Mesothelial cell of epicardium (in vitro differentiated cells): ENCODE measurements around the gene PTCH1. TPM values are rescaled to one million over a fixed set of nuclear protein-coding genes. Genes with fewer than 3 reads are reported as not detected.

Experiments
- DNase-seq, 2 experiments: peaks; one replicate each; pipeline ENCODE4 v3.0.0; 2021; ENCODE audit warnings: low spot score in 2 of 2; ENCODE audit not compliant: unreplicated experiment in 2 of 2
- H3K27ac Mint-ChIP-seq: 2 replicates; pipeline ENCODE4 v1.8.0; 2021; ENCODE audit warnings: mixed read lengths
- H3K27me3 Mint-ChIP-seq: 2 replicates; pipeline ENCODE4 v1.8.0; 2021; ENCODE audit warnings: low read depth, mixed read lengths
- H3K36me3 Mint-ChIP-seq: 2 replicates; pipeline ENCODE4 v1.8.0; 2021; ENCODE audit warnings: mixed read lengths
- H3K4me1 Mint-ChIP-seq: 2 replicates; pipeline ENCODE4 v1.8.0; 2021; ENCODE audit warnings: mixed read lengths
- H3K4me3 Mint-ChIP-seq: 2 replicates; pipeline ENCODE4 v1.8.0; 2021; ENCODE audit warnings: mild to moderate bottlenecking, moderate library complexity, mixed read lengths
- H3K9me3 Mint-ChIP-seq: 2 replicates; pipeline ENCODE4 v1.8.0; 2021; ENCODE audit warnings: mixed read lengths
- total RNA-seq: library from RNA; stranded (reverse); gene quantifications from 3 replicates; pipeline ENCODE4 v1.2.1, GENCODE V29; 2021
- TF ChIP-seq, protein P1 (sequence below): fragments of 200-600 bp; sonication (generic); IDR thresholded peaks from one replicate; pipeline ENCODE4 v1.5.0; 2021; ENCODE audit warnings: antibody characterized with exemption; ENCODE audit not compliant: unreplicated experiment

Gene PTCH1
- total RNA-seq, 1 donor from 2014 or later: 36.1 TPM

DNA sequence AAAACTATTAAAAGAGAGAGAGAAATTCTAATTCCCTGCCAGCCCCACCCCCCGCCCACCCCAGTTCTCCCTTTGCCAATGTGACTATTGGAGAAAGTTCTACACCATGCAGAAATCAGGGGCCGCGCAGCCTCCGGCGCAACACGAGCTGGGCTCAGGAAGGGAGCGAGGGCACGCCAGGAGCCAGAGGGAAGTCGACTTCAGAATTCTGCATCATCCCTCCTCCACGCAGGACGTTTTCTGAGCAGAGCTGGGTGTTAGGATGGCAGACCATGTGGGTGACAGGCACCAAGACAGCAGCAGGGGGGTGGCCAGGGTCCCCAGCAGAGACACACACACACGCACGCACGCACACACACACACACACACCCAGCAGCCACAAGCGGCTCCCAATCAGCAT lies 72.6 kb downstream of the PTCH1 start:
- Mint-ChIP-seq H3K27me3 (no peaks in the 10 kb centered on the region), H3K9me3 (no peaks in the 10 kb centered on the region), H3K4me1 (peaks cover 6% of the 10 kb centered on the region), H3K36me3 (peaks cover 27% of the 10 kb centered on the region), H3K27ac (no peak overlapping the region), H3K4me3 (no peak overlapping the region)
- TF ChIP-seq, protein P1, sequence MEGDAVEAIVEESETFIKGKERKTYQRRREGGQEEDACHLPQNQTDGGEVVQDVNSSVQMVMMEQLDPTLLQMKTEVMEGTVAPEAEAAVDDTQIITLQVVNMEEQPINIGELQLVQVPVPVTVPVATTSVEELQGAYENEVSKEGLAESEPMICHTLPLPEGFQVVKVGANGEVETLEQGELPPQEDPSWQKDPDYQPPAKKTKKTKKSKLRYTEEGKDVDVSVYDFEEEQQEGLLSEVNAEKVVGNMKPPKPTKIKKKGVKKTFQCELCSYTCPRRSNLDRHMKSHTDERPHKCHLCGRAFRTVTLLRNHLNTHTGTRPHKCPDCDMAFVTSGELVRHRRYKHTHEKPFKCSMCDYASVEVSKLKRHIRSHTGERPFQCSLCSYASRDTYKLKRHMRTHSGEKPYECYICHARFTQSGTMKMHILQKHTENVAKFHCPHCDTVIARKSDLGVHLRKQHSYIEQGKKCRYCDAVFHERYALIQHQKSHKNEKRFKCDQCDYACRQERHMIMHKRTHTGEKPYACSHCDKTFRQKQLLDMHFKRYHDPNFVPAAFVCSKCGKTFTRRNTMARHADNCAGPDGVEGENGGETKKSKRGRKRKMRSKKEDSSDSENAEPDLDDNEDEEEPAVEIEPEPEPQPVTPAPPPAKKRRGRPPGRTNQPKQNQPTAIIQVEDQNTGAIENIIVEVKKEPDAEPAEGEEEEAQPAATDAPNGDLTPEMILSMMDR: no peak
- no peak for DNase-seq

DNA sequence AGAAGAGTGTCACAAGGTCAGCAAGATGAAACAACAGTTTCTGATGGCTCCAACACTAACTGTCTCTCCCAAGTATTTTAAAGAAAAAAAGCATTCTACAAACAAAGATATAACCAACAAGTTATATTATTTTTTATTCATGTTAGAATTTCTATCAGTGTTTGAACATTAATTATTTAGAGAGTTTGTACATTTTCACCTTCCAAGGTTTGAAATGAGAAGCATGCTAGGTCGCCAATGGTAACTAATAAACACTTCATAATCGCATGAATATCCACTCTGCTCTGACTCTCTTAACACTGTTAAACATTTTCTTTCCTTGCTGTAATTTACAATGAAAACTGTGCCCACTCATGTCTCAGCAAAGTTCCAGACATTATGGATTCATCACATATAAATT lies 73.5 kb downstream of the PTCH1 start:
- H3K36me3 Mint-ChIP-seq: peaks cover 20% of the 10 kb centered on the region
- H3K4me1 Mint-ChIP-seq: peaks cover 4% of the 10 kb centered on the region
- no peak for DNase-seq
- H3K27me3 Mint-ChIP-seq: no peaks in the 10 kb centered on the region
- no peak overlapping the region for H3K27ac Mint-ChIP-seq
- H3K4me3 Mint-ChIP-seq: no peak overlapping the region
- TF ChIP-seq, protein P1: no peak
- H3K9me3 Mint-ChIP-seq: no peaks in the 10 kb centered on the region

DNA sequence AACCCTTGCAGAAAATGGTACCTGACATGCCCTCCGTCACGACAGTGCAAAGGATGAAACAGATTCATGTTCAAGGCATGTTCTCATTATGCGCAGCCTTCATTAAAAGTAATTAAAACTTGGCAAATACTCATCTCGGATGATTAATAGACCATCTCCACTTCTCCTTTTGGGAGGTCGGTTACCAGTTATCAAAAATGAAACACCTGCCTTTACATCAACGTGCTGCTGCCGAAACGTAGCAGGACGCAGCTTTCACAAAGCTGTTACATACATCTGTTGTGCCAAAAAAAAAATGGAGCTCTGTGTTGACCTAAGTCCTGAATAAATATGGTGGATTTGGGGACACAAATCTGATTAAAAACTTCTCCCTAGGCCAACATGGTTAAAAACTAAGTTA lies 75.7 kb downstream of the PTCH1 start:
- Mint-ChIP-seq H3K4me1 (no peaks in the 10 kb centered on the region), H3K9me3 (no peaks in the 10 kb centered on the region), H3K4me3 (no peak overlapping the region), H3K27me3 (no peaks in the 10 kb centered on the region), H3K36me3 (peaks cover 11% of the 10 kb centered on the region), H3K27ac (no peak overlapping the region)
- TF ChIP-seq, protein P1: no peak
- no peak for DNase-seq

DNA sequence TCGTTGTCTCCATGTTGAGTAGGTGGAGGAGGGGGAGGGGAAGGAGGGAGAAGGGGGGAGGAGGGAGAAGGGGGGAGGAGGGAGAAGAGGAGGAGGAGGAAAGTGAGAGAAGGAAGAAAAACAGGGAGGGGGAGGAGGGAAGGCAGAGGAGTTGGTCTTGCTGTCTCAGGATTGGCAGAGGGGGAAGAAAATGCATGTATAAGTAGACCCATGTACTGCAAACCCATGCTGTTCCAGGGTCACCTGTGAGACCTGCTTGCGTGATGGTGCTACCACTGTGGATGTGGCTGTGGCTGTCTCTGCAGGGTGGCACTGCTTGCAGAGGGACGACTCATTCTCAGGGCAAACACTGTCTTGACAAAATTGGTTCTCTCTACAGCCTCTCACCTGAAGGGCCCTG lies 76.3 kb downstream of the PTCH1 start:
- DNase-seq: no peak
- TF ChIP-seq, protein P1: no peak
- Mint-ChIP-seq H3K27ac (no peak overlapping the region), H3K36me3 (peaks cover 7% of the 10 kb centered on the region), H3K9me3 (no peaks in the 10 kb centered on the region), H3K4me1 (no peaks in the 10 kb centered on the region), H3K27me3 (no peaks in the 10 kb centered on the region), H3K4me3 (no peak overlapping the region)

DNA sequence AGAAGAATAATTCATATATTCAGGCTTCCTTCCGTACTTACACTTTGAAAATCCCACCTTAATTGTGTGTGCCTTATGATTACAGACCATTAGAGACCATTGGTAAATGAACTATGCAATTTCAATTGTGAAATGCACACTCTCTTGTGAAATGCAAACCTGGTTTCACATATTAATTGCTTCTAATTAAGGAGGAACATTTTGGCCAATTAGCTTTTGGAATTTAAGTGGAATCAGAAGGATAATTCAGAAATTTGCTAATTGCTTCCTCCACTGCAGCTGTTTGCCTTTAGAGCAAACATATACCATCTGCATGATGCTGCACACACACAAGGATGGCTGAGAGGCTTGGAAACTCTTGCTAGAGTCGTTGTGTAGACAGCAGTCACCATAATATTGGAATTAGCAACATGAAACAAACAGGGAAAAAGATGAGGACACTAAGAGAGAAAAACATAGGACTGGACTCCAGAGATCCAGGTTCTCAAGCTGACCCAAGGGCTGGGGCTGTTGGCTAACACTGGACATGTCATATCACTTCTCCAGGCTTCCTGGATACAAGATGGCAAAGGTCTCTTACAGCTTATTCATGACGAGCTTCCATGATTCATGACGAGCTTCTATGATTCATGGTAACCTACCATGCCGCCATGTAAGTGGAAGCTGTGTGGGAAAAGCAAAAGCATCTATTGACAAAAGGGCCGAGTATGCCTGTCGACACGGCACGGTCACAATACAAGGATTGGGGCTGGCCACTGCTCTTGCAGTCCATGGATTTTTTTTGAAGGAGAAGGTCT lies 78.0 kb downstream of the PTCH1 start:
- H3K27me3 Mint-ChIP-seq: no peaks in the 10 kb centered on the region
- H3K4me3 Mint-ChIP-seq: no peak overlapping the region
- TF ChIP-seq, protein P1: no peak
- H3K36me3 Mint-ChIP-seq: no peaks in the 10 kb centered on the region
- no peak for DNase-seq
- no peaks in the 10 kb centered on the region for H3K9me3 Mint-ChIP-seq
- no peak overlapping the region for H3K27ac Mint-ChIP-seq
- peaks cover 5% of the 10 kb centered on the region for H3K4me1 Mint-ChIP-seq

DNA sequence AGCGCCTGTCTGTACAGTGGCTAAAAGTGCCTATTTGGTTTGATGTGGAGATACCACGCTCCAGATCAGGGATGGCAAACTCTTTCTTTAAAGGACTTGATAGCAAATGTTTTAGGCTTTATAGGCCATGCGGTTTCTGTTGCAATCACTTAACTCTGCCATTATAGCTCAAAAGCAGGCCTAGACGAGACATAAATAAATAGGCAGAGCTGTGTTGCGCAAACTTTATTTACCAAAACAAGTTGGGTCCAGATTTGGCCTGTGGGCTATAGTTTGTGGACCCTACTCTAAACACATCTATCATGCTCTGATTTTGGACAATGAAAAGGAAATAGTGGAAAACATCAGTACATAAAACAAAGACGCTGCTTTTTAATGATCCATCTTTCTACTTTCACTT lies 79.2 kb downstream of the PTCH1 start:
- TF ChIP-seq, protein P1: no peak
- H3K4me3 Mint-ChIP-seq: no peak overlapping the region
- H3K9me3 Mint-ChIP-seq: no peaks in the 10 kb centered on the region
- no peaks in the 10 kb centered on the region for H3K36me3 Mint-ChIP-seq
- peaks cover 8% of the 10 kb centered on the region for H3K4me1 Mint-ChIP-seq
- H3K27me3 Mint-ChIP-seq: no peaks in the 10 kb centered on the region
- H3K27ac Mint-ChIP-seq: no peak overlapping the region
- DNase-seq: no peak
